Left cardiac atrium (tissue), 4 donors: ENCODE measurements around the gene CHCHD3. TPM values are rescaled to one million over a fixed set of nuclear protein-coding genes. Genes with fewer than 3 reads are reported as not detected.

Experiments used
- ATAC-seq, 2 donors: fragments of 200-7000 bp; cut with Tn5 transposase; one replicate each; pipeline ENCODE4 v1.9.1; 2020; ENCODE audit warnings: mild to moderate bottlenecking in 2 of 2, moderate library complexity in 2 of 2
- DNase-seq: peaks from one replicate; pipeline ENCODE4 v3.0.0-alpha.2; 2020
- intact Hi-C, 2 donors: fragments of 100-400 bp; cut with DNase I; formaldehyde crosslinking; loops; one replicate each; pipeline versions ENCODE4 v1.14.1 to v1.15.1; 2022 to 2023
- total RNA-seq, 2 donors: library from RNA; stranded (reverse); fragmentation: NEBNext Ultra II Directional; extraction: Animal tissue kit (Norgen Biotek cat#: 25700); gene quantifications; one replicate each; pipeline ENCODE4 v1.2.1, GENCODE V29; 2021
- donor health status: DM: no; HTN: yes; CAD: no.
- donor health status: DM: no; HTN: yes; CAD: no; lungs with severe emphysema.
- donor health status: DM: yes; HTN: yes; CAD: no.
- donor health status: Dilated cardiomyopathy.

CHCHD3 gene
- total RNA-seq, 2 donors from 2014 or later = 127 to 145 TPM

GRCh38 chr7:132857031-132857430 lies 224.9 kb downstream of the CHCHD3 start:
- intact Hi-C loops = no loop called here
- ATAC-seq = no peak

GRCh38 chr7:132856416-132856815 lies 225.5 kb downstream of the CHCHD3 start:
- DNase-seq (no peak), ATAC-seq (no peak)
- intact Hi-C loops = no loop called here

More at GRCh38 chr7:132857031-132857430, 224.9 kb downstream of the CHCHD3 start:
- DNase-seq = no peak

DNA sequence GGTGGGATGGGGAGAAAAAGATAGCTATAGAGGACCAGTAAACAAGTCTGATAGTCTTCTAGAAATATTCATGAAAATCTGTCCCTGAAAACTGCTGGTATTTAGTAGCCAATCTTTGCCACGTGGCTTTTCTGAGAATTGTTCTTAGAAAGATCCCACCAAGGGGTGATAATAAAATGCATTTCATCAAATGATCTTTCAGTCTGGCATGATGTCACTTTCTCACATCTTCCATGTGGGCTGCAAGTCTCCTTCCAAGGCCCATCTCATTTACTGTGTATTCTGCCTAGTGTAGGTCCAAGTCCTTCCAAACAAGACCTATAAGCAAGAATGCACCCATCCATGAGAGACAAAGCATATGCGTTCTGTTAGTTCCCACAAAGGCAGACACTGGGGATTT lies 226.0 kb downstream of the CHCHD3 start:
- intact Hi-C loops = no loop called here
- ATAC-seq = no peak

DNA sequence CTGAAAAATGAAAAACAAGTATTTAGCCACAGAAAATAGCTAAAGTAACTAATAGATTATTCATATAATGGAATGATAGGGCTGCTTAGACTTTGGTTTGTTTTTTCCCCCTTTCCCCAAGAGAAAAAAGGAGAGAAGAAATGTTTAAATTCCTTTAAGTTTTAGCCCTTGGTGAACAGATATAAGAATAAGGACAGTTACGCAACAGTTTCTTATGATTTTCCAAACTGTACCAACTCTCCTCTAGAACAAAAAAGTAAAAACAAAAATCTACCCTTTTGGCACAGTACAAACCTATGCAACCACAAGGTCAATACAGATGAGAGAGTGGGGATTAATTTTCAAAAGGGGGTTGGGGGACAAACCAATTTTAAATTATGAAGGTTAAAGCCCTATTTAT lies 227.7 kb downstream of the CHCHD3 start:
- DNase-seq (no peak), ATAC-seq (no peak)
- intact Hi-C loops = no loop called here

More for the DNA sequence above, 226.0 kb downstream of the CHCHD3 start:
- no peak for DNase-seq

DNA sequence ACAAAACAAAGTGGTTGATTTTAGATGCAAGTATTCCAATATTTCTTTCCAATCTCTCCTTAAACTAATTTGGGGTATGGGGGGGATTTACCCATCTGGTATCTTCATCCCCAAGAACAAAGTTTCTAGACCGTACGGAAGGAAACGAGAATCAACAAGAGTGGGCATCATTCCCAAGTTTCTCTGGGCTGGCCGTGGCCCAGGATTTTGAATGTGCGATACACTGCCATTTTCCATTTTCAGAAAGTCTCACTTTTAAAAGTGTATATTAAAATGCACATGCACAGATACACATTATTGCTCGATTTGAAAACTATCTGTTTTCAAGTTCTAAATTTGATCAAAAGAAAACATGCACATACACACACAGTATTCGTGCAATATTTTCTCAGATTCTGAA lies 234.5 kb downstream of the CHCHD3 start:
- intact Hi-C loops = no loop called here
- ATAC-seq = no peak
- no peak for DNase-seq

GRCh38 chr7:132846086-132846485 lies 235.8 kb downstream of the CHCHD3 start:
- intact Hi-C loops = no loop called here
- peak in 1 of 2 donors; percentile 58 for ATAC-seq
- no peak for DNase-seq

DNA sequence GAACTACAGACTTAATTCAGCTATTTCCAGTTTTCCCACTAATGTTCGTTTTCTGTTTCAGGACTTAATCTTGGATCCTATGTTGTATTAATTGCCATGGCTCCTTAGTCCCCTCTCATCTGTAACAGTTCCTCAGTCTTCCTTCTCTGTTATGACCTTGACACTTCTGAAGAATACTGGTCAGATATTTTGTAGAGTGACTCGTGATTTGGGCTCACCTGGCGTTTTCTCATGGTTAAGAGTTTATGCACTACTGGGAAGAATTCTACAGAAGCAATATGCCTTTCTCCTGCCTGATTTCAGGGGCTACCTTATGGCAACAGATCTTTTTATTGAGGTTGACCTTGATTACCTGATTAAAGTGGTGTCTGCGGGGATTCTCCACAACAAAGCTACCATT lies 239.4 kb downstream of the CHCHD3 start:
- no peak for DNase-seq
- intact Hi-C loops = no loop called here
- ATAC-seq = no peak

DNA sequence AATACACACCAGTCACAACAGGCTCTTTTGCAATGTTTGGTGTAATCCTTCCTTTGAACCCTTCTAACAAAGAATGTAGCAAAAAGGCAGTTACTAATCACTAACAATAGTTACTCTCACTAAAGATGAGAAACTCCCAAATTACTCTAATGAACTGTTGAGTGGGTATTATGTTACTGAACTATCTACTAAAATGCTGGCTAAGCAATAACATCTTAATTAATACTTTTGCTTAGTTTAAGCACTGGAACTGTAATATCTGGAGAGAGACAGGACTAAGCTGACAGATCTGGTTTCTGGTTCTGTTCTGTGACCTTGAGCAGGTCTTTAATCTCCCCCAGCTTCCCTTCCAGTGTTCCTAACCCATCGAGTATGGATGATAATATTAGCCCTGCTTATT lies 241.7 kb downstream of the CHCHD3 start:
- ATAC-seq (no peak), DNase-seq (no peak)
- intact Hi-C loops = no loop called here

- intact Hi-C loops = no loop called here
- no peak for DNase-seq
- ATAC-seq = no peak
These were observed 243.6 kb downstream of the CHCHD3 start for GRCh38 chr7:132838313-132838712.

DNA sequence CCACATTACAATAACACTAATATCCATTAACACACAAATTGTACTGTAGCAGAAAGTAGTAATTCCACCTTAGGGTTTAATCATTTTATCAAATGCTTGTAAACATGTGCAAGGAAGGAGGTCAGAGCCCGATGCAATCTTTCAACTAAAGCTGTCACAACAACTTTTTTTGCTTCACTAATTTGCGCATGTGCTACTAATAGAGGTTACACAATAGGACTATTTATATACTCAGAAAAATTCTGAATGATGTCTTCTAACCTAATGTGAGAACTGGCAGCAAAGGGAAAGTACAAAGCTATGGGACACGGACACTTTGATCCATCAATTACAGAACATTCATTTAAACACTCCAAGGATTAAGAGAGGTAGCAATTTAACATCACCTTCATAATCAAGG lies 244.4 kb downstream of the CHCHD3 start:
- intact Hi-C loops = no loop called here
- ATAC-seq (peak in 1 of 2 donors; percentile 61), DNase-seq (no peak)

DNA sequence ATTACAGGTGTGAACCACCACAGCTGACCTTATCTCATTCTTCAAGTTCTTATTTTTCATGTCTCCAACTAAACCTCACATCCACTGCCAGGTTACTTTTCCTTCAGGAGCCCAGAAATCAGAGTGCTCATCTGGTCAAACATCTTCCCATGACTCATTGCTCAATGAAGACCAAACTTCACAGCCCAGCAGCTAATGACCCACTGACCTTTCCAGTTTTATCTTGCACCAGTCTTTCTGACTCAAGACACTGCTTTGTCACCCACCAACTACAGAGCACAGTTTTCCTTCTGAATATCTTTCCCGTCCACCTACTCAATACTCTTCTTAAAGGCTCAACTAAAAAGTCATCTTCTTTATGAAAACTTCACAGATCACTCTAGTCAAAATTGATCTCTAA lies 245.1 kb downstream of the CHCHD3 start:
- intact Hi-C loops = no loop called here
- no peak for DNase-seq
- no peak for ATAC-seq

- intact Hi-C loops = no loop called here
These were observed 250.9 kb downstream of the CHCHD3 start for GRCh38 chr7:132830941-132831340.

GRCh38 chr7:132828502-132828901 lies 253.4 kb downstream of the CHCHD3 start:
- DNase-seq = no peak
- intact Hi-C loops = no loop called here
- no peak for ATAC-seq

More at GRCh38 chr7:132830941-132831340, 250.9 kb downstream of the CHCHD3 start:
- DNase-seq = no peak
- no peak for ATAC-seq

DNA sequence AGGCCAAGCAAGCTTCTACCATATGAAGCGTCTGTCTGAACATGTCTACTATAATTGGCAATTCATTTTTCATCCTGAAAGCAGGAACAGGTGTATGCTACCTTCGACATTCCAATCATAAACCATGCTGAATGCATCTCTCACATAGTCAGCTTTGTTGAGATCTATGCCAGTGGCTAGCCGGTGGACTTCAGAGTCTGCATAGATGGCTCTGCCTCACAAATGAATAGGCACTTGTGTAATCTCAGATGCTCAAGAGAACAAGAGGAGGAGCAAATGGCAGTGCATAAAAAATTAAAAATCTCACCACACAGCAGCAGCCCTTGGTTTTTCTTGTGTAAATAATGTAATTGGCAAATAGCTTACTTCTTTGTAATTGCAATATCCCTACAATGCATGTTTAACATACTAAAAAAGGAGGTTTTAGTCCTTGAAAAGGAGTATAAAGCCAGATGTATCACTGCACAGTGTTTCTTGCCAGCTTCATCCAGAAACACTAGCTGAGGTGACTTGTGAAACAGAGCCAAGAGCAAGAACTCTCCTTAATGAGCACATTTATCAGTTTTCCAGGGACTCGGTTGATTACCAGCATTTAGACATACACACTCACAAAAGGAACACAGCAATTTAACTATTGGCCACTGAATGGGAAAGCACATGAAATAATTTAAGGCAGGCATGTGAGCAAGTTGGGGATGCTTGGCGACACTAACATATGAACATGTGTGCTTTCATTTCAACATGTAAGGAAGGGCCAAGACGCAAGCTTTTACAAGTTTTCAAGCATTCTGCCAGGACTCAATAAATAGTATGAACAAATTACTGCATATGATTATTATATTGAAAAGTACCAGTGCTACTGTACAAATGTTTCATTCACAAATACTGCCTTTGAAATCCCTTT lies 255.7 kb downstream of the CHCHD3 start:
- DNase-seq (no peak), ATAC-seq (no peak)
- intact Hi-C loops = no loop called here

DNA sequence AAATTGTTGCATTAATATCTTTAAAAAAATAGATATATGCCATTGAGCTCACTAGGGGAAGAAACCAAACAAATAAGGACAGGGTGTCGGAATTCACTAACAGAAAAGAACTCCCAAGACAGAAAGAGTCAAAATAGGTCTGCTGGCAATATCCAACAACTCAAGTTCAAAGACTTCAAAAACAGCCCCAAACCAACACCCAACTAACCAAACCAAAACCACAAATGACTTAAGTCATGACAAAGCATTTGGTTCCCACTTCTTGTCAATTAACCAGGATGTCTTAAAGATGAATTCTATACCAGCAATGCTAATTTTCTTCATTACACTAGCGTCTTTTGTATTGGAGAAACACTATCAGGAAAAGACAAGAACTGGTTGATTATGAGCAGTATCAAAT lies 256.7 kb downstream of the CHCHD3 start:
- ATAC-seq = no peak
- intact Hi-C loops = no loop called here
- no peak for DNase-seq

DNA sequence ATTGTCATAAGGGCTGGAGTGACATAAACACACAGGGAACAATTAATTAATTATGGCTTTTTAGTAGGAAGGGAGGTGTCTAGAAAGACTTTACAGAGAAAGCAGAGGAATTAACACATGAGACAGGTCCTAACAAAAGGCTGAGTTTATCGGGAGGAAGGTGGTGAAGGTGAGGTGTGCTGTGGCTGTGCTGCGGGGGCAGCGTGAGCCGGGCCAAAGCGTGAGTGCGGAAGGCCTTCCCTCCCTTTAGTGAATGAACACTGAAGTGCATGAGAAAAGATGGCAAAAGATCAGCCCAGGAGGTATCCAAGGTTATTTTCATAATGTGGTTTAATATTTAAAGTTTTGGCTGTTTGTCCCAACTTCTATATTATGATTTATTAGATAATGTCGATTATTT lies 262.2 kb downstream of the CHCHD3 start:
- intact Hi-C loops = no loop called here
- DNase-seq (no peak), ATAC-seq (no peak)

- ATAC-seq (no peak), DNase-seq (no peak)
- intact Hi-C loops = no loop called here
These were observed 263.9 kb downstream of the CHCHD3 start for GRCh38 chr7:132817949-132818348.

DNA sequence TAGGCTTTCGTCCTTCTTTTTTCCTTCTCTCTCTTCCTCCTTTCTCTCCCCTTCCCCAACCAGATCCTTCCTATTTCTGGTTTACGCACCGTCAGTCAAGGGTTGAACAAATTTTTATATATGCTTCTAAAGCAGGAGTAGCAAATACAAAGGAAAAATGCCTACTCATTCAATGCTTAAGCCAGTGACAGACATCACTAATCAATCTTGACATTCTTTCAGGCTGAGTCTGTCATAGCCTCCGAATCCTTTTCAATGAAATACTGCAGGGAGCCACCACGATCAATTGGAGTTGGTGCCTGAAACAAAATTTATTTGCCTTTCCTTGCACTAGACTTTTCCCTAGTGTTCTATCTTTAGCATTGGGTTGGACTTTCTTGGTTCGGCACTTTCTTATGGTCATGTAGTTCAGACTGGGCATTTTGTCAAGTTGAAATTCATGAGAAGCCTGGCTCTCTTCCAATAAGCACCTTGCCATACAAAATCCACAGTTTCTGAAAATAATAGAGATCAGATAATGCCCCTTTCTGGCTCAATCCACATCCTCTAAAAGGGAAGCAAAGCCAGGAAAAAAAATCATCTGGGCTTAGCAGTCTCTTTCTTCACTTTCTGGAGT lies 266.1 kb downstream of the CHCHD3 start:
- peak in 1 of 2 donors; percentile 34 for ATAC-seq
- no peak for DNase-seq
- intact Hi-C loops = no loop called here

DNA sequence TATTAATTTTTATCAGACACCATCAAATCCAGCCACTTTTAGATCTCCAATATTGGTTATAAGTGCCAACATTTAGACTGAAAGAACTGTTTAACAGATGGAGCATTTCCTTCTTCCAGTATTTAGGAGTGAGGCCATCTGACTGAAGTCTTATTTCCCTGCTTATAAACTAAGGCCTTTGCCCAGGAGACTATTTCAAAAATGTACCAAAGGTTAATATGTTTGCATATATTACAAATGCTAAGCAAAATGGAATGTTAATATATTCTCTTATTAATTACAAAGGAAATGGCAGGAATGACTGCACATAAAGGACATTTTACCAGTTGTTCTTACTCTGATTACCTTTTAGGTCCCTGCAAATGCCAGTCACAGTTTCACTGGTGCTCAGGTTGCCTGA lies 266.8 kb downstream of the CHCHD3 start:
- ATAC-seq = no peak
- intact Hi-C loops = no loop called here
- DNase-seq = no peak

- ATAC-seq (no peak), DNase-seq (no peak)
- intact Hi-C loops = no loop called here
These were observed 271.3 kb downstream of the CHCHD3 start for GRCh38 chr7:132810561-132810960.

- ATAC-seq = no peak
These were observed 275.1 kb downstream of the CHCHD3 start for GRCh38 chr7:132806834-132807233.

More at GRCh38 chr7:132806834-132807233, 275.1 kb downstream of the CHCHD3 start:
- intact Hi-C loops = no loop called here
- no peak for DNase-seq
